NCI-H524 treated with DMSO at 0.1 percent for 48 hours (cell line): ENCODE data around the gene TRAPPC14.
"Not testable (repeated sequence)": the region's sequence is repeated elsewhere in the genome, so short reads cannot be mapped to it uniquely, and the experiment has no call there.

Experiments
- DNase-seq: peaks from one replicate; lab custom pipeline; 2025; lab: John Stamatoyannopoulos, UW

Gene TRAPPC14

DNA sequence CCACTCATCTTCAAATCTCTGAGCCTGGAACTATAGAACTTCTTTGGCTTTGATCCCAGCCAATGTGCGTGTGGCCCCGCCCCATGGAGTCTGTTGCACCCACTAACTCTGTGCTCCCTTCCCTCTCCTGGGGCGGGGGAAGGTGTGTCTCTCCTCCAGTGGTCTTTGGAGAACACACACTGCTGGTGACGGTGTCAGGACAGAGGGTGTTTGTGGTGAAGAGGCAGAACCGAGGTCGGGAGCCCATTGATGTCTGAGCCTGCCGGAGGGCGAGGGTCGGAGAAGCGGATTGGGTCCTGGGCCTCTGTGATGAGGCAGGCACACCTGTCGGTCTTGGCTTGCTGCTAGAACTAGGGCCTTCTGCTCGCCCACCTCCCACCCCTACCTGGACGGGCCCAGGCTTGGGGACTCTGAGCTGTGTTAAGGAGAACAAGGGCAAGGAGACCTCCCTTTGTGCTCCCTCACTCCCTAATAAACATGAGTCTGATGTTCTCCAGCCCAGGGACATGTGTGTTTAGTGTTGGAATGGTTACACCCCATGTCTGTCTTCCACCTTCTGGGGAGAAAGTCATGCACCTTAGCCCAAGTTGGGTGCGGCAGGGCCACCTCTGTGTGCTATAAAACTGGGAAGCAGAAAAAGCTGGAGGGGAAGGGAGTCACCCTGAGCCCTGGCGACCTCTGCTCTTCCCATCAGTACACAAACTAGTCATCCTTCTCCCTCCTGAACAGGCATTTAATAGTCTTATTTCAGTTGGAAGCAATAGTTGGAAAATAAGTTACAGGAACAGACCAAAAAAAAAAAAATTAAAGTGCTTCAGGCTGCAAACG lies 4.6 kb downstream of the TRAPPC14 start:
- no peak for DNase-seq

DNA sequence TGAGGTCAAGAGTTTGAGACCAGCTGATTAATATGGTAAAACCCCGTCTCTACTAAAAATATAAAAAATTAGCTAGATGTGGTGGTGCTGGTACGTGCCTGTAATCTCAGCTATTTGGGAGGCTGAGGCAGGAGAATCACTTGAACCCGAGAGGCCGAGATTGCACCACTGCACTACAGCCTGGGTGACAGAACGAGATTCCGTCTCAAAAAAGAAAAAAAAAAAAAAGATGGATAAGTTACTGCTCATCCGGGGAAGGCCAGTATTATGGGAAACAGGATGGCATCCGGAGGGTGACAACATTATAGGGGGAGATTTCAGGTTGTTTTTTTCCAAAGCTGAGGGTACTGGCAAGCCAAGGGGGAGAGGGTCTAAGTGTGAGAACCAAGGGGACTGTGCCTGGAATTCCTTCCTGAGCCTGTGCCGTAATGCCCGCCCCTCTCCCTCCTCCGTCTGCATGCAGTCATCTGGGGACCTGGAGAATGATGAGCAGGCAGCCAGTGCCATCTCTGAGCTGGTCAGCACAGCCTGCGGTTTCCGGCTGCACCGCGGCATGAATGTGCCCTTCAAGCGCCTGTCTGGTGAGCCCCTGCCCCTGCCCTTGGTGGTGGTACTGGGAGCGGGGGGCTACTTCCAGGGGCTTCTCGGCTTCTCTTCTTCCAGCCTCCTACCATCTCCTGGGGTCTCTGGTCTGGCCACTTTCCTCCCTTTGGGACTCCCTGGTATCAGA lies 5.4 kb downstream of the TRAPPC14 start:
- DNase-seq: no peak

DNA sequence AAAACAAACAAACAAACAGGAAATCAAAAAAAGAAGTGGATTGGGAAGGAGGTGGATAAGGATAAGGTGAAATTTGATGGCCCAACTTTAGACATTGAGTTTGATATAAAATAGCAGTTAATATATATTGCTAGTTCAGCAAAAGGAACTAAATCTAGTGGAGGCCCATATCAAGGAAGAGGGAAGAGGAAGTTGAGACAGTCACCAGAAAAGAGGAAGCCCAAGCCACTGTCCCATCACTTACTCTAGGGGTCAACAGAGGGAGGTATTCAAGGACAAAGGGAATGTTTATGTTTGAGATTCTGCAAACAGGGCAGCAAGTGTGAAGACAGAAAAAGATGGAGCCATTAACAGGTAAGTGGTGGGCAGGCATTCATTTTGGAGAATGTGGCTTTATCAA lies 6.1 kb downstream of the TRAPPC14 start:
- no peak for DNase-seq

DNA sequence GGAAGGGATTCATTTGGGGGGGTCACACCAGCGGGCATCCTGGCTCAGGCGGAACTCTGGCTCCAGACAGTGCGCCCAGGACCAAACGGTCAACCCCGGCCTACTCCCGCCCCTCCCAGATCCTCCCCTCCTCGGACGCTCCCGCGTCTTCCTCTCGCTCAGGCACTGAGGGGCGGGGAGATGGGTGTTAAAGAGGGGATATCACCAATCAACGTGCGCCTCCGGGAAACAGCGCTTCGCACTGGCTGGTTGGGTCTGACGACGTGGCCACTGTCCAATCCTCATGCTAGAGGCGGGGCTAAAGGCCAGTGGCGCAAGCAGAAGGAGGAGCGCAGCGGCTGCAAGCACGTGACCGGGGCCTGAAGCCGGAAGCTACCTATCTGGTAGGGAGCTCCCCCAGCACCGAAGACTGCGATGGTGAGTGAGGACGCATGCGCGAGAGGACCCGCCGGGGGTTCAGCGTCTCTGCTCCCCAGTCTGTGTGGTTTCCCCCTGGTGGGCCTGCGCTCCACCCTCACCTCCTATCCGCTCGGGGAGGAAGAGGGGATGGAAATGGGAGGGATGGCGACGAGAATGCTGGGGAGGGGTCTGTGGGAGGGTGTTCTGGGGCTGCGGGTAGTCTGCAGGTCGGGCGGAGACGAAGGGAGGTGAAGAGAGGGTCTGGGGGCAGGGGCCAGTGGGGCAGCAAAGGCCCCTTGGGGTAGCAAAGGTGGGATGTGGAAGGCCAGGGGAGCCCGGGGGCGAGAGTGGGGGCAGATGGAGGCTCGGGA lies 9.8 kb downstream of the TRAPPC14 start, which contains the start of gene LAMTOR4:
TSS of gene LAMTOR4 (plus strand) at position 360 of the 770 bp plus-strand sequence. CDS start at position 415, 55 bp downstream.
- DNase-seq: peak; percentile 94

DNA sequence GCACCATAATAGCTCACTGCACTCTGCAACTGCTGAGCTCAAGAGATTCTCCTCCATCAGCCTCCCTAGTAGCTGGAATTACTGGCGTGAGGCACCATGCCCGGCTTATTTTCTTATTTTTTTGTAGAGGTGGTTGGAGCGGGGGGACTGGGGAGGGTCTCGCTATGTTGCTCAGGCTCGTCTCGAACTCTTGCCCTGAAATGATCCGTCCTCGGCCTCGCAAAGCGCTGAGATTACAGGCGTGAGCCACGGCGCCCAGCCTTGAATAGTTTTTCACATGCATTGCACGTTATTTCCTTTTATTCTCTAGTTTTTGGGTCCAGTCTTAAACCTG lies 10.3 kb downstream of the TRAPPC14 start:
- no peak for DNase-seq

DNA sequence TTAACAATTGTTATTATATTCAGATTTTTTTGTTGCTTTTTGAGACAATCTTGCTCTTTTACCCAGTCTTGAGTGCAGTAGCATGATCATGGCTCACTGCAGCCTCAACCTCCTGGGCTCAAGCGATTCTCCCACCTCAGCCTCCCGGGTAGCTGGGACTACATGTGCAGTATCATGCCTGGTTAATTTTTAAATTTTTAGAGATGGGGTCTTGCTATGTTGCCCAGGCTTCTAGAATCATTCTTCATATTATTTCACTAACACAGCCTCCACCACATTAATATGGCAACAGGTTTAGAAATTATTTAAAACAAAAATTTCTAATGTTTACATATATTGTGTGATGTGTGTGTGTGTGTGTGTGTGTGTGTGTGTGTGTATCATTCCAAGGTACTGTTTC lies 11.2 kb downstream of the TRAPPC14 start:
- no peak for DNase-seq

DNA sequence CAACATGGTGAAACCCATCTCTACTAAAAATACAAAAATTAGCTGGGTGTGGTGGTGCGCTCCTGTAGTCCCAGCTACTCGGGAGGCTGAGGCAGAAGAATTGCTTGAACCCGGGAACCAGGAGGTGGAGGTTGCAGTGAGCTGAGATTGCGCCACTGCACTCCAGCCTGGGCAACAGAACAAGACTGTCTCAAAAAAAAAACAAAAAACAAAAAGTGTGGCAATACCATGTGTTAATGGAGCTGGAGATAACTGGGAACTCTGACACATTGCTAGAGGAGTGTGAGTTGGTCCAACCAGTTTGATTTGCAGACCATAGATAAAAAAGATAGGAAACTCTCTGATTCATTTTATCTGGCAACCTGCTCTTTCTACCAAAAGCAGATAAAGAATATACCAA lies 12.2 kb downstream of the TRAPPC14 start:
- DNase-seq: not testable (repeated sequence)

DNA sequence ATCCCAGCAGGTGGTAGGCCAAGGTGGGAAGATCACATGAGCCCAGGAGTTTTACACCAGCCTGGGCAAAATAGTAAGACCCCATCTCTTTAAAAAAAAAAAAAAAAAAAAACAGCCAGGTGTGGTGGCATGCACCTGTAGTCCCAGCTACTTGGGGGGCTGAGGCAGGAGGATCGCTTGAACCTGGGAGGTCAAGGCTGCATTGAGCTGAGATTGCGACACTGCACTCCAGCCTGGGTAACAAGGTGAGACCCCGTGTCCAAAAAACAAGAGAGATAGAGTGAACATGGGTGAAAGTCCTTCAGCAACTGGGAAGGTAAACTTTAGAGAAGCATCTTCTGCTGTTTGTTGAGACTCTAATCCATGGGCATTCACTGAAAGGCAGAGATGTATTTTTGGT lies 16.1 kb downstream of the TRAPPC14 start:
- DNase-seq: no peak

DNA sequence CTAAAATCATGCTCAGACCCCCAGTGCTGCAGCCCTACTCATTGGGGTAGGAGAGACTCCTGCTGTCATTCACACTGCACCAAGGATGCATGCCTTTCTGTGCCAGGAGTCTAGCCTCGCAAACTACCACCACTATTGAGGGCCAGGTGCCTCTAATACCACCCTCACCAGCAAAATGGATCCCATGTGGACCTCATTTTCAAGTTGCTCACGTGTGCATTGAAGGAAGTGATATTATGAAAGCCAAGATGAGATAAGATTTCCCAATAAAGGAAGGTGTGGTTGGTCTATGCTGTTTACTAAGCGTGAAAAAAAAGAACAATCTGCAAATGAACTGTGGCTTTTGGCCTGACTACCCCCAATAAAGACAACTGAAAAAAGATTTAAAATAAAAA lies 17.0 kb downstream of the TRAPPC14 start:
- no peak for DNase-seq

DNA sequence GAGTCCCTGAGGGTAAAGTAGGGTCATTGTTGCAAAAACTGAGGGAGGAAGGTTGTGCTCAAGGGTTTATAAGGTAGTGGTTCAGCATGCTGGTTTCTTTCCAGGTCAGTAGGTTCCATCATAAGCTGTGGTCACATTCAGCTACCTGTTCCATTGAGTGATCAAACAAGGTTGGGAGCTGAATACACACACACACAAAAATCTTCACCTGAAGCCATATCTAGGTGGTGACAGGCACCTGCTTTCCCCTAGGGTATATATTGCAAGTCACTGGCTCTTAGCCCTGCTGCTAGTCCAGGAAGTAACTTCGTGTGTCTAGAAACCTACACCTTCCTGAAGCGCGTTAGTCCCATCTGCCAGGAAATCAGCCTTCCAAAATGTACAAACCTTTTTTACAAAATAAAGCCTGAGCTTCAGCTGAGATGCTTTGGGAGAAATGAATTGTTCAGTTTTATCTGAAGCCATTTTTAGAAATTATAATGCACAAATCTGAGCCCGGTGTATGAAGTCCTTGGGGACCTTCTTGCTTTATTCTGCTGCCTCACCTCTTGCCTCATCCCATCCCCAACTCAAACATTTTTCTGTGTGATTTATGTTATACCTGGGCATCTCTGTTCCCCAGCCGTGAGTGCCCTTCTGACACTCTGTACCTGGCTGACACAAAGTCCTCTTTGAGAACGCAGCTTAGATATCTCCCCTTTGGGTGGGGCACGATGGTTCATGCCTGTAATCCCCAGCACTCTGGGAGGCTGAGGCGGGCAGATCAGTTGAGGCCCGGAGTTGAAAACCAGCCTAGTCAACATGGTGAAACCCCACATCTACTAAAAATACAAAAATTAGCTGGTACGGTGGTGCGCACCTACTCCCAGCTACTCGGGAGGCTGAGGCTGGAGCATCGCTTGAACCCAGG lies 20.4 kb downstream of the TRAPPC14 start:
- DNase-seq: no peak

DNA sequence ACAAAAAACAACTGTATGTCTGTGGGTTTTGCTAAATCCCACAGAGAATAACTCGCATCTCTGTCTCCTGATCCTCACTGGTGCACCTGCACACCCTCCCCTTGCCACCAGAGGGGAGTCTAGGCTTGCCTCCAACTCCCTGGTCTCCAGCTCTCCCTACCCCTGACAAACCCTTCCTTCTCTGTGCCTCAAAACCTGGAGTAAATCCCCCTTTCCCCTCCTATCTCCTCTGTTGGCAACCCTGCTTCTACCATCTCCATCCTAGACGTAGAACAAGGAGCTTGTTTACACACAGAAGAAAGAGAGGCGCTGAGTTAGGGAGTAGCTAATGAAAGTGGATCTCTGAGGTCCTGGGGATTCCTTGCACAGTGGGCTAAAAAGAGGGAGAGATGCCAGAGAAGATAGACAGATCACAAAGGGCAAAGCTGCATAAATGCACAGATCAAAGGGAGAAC lies 25.8 kb downstream of the TRAPPC14 start:
- no peak for DNase-seq

DNA sequence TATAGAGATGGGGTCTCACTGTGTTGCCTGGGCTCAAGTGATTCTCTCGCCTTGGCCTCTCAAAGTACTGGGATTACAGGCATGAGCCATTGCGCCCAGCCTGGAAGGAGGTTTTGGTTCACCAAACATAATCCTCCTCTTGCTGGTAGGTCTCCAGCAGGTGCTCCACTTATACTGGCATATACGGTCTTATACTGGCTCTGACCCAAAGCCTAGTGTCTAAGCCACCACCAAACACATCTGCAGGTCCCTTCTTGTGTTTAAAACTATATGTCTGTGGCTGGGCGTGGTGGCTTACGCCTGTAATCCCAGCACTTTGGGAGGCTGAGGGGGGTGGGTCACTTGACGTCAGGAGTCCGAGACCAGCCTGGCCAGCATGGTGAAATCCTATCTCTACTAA lies 26.4 kb downstream of the TRAPPC14 start:
- peak; percentile 20 for DNase-seq

DNA sequence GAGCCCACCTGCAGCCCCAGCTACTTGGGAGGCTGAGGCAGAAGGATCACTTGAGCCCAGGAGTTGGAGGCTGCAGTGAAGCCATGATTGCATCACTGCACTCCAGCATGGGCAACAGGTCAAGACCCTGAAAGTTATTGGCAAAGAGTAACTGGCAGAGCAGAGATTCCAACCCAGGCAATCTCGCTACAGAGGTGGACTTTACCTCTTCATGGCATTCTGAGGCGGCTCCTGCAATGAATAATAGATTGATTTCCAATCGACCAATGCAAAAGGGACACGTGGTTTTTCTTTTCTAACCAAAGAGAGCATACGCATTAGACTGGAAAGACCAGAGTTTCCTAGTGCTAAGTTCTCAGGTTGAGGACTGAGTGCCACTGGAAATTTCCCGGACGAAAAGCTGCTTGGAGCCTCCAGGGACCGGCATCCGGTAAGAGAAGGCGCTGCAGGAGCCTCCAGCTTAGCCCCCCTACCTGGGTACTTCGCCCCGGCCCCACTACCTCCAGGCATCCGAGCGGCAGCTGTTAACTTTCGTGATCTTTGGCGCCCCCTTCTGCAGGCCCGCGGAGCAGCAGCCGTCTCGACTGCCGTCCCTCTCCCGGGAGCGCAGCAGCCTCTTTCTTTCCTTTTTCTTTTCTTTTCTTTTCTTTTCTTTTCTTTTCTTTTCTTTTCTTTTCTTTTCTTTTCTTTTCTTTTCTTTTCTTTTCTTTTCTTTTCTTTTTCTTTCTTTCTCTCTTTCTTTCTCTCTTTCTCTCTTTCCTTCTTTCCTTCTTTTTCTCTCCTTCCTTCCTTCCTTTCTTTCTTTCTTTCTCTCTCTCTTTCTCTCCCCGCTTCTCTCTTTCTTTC lies 27.7 kb downstream of the TRAPPC14 start:
- no peak for DNase-seq

DNA sequence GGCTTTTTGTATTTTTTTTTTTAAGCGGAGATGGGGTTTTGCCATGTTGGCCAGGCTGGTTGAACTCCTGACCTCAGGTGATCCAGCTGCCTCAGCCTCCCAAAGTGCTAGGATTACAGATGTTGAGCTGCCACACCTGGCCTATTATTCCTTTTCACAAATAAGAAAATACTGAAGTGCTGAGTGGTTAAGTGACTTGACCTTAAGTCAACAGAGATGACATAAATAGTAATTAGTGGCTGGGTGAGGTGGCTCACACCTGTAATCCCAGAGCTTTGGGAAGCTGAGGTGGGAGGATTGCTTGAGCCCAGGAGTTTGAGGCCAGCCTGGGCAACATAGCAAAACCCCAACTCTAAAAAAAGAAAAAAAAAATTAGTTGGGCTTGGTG lies 28.3 kb downstream of the TRAPPC14 start:
- not testable (repeated sequence) for DNase-seq

DNA sequence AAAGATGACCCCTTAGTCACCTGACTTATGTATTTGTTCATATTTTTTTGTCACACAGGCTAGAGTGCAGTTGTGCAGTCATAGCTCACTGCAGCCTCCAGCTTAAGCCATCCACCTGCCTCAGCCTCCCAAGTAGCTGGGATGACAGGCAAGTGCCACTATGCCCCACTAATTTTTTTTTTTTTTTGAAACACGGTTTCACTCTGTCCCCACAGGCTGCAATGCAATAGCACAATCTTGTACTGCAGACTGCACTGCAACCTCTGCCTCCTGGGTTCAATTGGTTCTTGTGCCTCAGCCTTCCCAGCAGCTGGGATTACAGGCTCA lies 29.9 kb downstream of the TRAPPC14 start:
- DNase-seq: no peak

DNA sequence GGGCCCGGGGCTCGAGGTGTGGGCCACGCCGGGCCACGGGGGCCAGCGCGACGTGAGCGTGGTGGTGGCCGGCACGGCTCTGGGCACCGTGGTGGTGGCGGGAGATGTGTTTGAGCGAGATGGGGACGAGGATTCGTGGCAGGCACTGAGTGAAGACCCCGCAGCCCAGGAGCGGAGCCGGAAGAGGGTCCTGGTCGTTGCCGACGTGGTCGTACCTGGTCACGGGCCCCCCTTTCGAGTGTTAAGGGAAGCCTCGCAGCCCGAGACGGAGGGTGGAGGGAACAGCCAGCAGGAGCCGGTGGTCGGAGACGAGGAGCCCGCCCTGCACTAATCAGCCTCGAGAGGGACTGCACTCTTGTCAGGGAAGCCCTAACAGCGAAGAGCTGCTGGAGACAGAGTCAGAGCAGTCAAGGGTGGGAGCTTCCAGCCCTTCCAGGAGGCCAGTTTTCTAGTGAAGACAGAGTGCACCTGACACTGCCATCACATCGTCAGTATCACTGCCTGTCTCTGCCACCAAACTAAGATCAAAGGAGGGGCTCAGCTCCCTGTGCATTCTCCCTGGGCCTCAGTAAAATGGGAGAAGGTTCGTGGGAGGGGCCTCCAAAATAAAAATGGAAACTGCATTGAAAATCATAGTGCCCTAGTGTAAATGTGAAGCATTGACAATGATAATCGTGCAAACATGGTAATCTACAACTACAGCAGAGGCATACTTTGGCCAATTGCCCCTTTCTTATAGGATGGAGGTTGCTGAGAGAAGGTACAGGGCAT lies 30.5 kb downstream of the TRAPPC14 start:
- no peak for DNase-seq

DNA sequence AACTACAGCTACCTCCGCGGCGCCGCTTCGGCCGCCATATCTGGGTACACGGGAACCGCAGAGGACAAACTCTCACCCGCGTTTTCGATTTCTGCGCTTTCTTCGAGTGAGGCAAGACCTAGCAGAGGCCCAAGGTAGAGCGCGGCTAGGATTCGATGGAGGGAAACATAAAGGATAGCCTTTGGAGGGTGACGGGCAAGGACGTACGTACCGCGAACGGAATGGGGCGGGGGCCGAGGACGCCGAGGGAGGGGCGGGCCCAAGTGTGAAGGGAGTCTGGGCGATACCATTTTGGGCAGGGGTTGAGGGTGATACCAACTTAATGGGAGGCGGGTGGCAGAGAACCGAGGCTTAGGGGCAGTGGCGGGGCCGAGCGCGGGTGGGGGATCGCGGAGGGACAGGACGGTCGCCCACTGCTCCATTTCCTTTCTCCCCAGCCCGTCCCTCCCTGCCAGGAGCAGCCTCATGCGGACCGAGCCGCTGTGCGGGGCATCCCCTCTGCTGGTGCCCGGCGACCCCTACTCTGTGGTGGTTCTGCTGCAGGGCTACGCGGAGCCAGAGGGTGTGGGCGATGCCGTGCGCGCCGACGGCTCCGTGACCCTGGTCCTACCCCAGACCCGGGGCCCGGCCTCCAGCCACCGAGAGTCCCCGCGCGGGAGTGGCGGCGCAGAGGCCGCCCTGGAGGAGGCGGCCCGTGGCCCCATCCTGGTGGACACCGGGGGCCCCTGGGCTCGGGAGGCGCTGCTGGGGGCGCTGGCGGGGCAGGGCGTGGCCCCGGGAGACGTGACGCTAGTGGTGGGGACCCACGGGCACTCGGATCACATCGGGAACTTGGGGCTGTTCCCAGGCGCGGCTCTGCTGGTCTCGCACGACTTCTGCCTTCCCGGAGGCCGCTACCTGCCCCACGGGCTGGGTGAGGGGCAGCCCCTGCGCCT lies 31.3 kb downstream of the TRAPPC14 start, which contains the start of gene MBLAC1:
TSS of gene MBLAC1 (plus strand) at position 37 of the 935 bp plus-strand sequence. CDS start at position 466, 429 bp downstream.
- DNase-seq: peak; percentile 50

DNA sequence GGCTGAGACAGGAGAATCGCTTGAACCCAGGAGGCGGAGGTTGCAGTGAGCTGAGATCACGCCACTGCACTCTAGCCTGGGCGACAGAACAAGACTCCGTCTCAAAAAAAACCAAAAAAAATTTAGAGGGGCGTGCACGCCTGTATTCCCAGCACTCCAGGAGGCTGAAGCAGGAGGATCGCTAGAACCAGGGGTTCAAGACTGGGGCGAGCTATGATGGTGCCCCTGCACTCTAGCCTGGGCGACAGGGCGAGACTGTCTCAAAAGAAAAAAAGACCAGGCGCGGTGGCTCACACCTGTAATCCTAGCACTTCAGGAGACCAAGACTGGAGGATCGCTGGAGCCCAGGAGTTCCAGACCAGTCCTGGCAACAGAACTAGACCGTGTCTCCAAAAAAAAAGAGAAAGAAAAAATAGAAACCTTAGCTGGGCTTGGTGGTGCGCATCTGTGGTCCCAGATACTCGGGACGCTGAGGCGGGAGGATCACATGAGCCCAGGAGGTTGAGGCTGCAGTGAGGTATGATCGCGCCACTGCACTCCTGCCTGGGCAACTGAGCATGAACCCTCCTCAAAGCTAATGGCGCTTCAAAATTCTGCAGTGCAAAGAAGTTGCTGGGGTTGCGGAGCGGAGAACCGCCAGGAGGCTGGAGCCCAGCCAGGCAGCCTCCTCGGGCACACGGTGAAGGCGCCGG lies 32.1 kb downstream of the TRAPPC14 start:
- no peak for DNase-seq
